Astrocyte (in vitro differentiated cells and primary cell): ENCODE results near the gene TFB1M. TPM values are rescaled to one million over a fixed set of nuclear protein-coding genes. Genes with fewer than 3 reads are reported as not detected.

Experiments used
- DNase-seq: peaks from one replicate; pipeline ENCODE4 v3.0.0-alpha.2; 2010; ENCODE audit warnings: low read depth
- FAIRE-seq: peaks from 2 replicates; lab custom pipeline; 2011; peaks lifted over from hg19 to GRCh38; lab: Jason Lieb, UNC
- H2AFZ ChIP-seq: 2 replicates; pipeline ENCODE4 v1.6.0; 2012; ENCODE audit warnings: low read depth, low read length, inconsistent platforms
- H3K27ac ChIP-seq: 2 replicates; pipeline ENCODE4 v1.5.1; 2011; ENCODE audit warnings: low read depth, low read length, inconsistent platforms
- H3K27me3 ChIP-seq: 2 replicates; pipeline ENCODE4 v1.6.0; 2011; ENCODE audit warnings: low read length, inconsistent platforms; ENCODE audit not compliant: insufficient read depth
- H3K36me3 ChIP-seq: 2 replicates; pipeline ENCODE4 v1.5.1; 2011; ENCODE audit warnings: low read length, inconsistent platforms; ENCODE audit not compliant: insufficient read depth
- H3K4me1 ChIP-seq: 2 replicates; pipeline ENCODE4 v1.5.1; 2011; ENCODE audit warnings: low read length, inconsistent platforms; ENCODE audit not compliant: insufficient read depth
- H3K4me2 ChIP-seq: 2 replicates; pipeline ENCODE4 v1.6.0; 2012; ENCODE audit warnings: low read length, inconsistent platforms
- H3K4me3 ChIP-seq: 2 replicates; pipeline ENCODE4 v1.5.1; 2011; ENCODE audit warnings: low read depth, mild to moderate bottlenecking, low read length, inconsistent platforms; ENCODE audit not compliant: insufficient read depth
- H3K79me2 ChIP-seq: 2 replicates; pipeline ENCODE4 v1.6.0; 2012; ENCODE audit warnings: mild to moderate bottlenecking, low read length, inconsistent platforms; ENCODE audit not compliant: insufficient read depth
- H3K9ac ChIP-seq: 2 replicates; pipeline ENCODE4 v1.6.0; 2012; ENCODE audit warnings: mild to moderate bottlenecking, low read length, inconsistent platforms
- H3K9me3 ChIP-seq: 2 replicates; pipeline ENCODE4 v1.5.1; 2012; ENCODE audit warnings: low read depth, mild to moderate bottlenecking, low read length, inconsistent platforms; ENCODE audit not compliant: insufficient read depth
- H4K20me1 ChIP-seq: 2 replicates; pipeline ENCODE4 v1.6.0; 2012; ENCODE audit warnings: low read length, inconsistent platforms; ENCODE audit not compliant: insufficient read depth
- H3K27ac Mint-ChIP-seq: one replicate; pipeline ENCODE4 v1.8.0; 2021; ENCODE audit warnings: mild to moderate bottlenecking, mixed read lengths; ENCODE audit not compliant: unreplicated experiment
- H3K27me3 Mint-ChIP-seq: one replicate; pipeline ENCODE4 v1.8.0; 2021; ENCODE audit warnings: low read depth, mixed read lengths; ENCODE audit not compliant: unreplicated experiment
- H3K36me3 Mint-ChIP-seq: one replicate; pipeline ENCODE4 v1.8.0; 2021; ENCODE audit warnings: low read depth, mixed read lengths; ENCODE audit not compliant: unreplicated experiment
- H3K4me1 Mint-ChIP-seq: one replicate; pipeline ENCODE4 v1.8.0; 2021; ENCODE audit warnings: low read depth, mixed read lengths; ENCODE audit not compliant: unreplicated experiment
- H3K4me3 Mint-ChIP-seq: one replicate; pipeline ENCODE4 v1.8.0; 2021; ENCODE audit warnings: mild to moderate bottlenecking, moderate library complexity, mixed read lengths; ENCODE audit not compliant: unreplicated experiment
- H3K9me3 Mint-ChIP-seq: one replicate; pipeline ENCODE4 v1.8.0; 2021; ENCODE audit warnings: mild to moderate bottlenecking, mixed read lengths; ENCODE audit not compliant: unreplicated experiment
- CTCF ChIP-seq: IDR thresholded peaks from 2 replicates; pipeline ENCODE4 v1.5.1; 2011; ENCODE audit warnings: low read depth, mild to moderate bottlenecking, inconsistent platforms, low read length, moderate library complexity; ENCODE audit not compliant: insufficient read depth
- EZH2 ChIP-seq: IDR thresholded peaks from 2 replicates; pipeline ENCODE4 v1.6.1; 2012; ENCODE audit warnings: mild to moderate bottlenecking, low read length, inconsistent platforms; ENCODE audit not compliant: insufficient read depth
- total RNA-seq: library from RNA; stranded (reverse); gene quantifications from 2 replicates; pipeline ENCODE4 v1.2.1, GENCODE V29; 2021

Gene TFB1M
- total RNA-seq, 1 donor from 2014 or later, result 24.1 TPM

- TF ChIP-seq CTCF (no peak), EZH2 (no peak)
- Histone ChIP-seq H3K36me3 (peaks cover 2% of the 10 kb centered on the region), H3K4me1 (peaks cover 26% of the 10 kb centered on the region), H3K9ac (no peak overlapping the region), H3K27me3 (no peaks in the 10 kb centered on the region), H3K79me2 (no peaks in the 10 kb centered on the region), H3K4me2 (no peak overlapping the region), H2AFZ (no peak overlapping the region), H3K27ac (no peak overlapping the region), H3K4me3 (no peak overlapping the region), H3K9me3 (no peaks in the 10 kb centered on the region), H4K20me1 (no peaks in the 10 kb centered on the region)
- Mint-ChIP-seq H3K27ac (no peak overlapping the region), H3K4me1 (peaks cover 23% of the 10 kb centered on the region), H3K36me3 (peaks cover 2% of the 10 kb centered on the region), H3K9me3 (no peaks in the 10 kb centered on the region), H3K4me3 (no peak overlapping the region), H3K27me3 (no peaks in the 10 kb centered on the region)
- DNase-seq (no peak), FAIRE-seq (no peak)
Observed at GRCh38 chr6:155271145-155271544, 43.1 kb downstream of the TFB1M start.

GRCh38 chr6:155270561-155271091 lies 43.7 kb downstream of the TFB1M start:
- Mint-ChIP-seq H3K4me3 (no peak overlapping the region), H3K27ac (no peak overlapping the region), H3K36me3 (peaks cover 2% of the 10 kb centered on the region), H3K4me1 (peaks cover 18% of the 10 kb centered on the region), H3K9me3 (no peaks in the 10 kb centered on the region), H3K27me3 (no peaks in the 10 kb centered on the region)
- no peak overlapping the region for H3K4me3 ChIP-seq
- no peaks in the 10 kb centered on the region for H4K20me1 ChIP-seq
- peaks cover 24% of the 10 kb centered on the region for H3K4me1 ChIP-seq
- no peaks in the 10 kb centered on the region for H3K9me3 ChIP-seq
- no peaks in the 10 kb centered on the region for H3K27me3 ChIP-seq
- TF ChIP-seq CTCF (no peak), EZH2 (no peak)
- FAIRE-seq (no peak), DNase-seq (no peak)
- H3K4me2 ChIP-seq, result no peak overlapping the region
- H2AFZ ChIP-seq, result no peak overlapping the region
- H3K36me3 ChIP-seq, result peaks cover 2% of the 10 kb centered on the region
- H3K27ac ChIP-seq, result no peak overlapping the region
- no peak overlapping the region for H3K9ac ChIP-seq
- H3K79me2 ChIP-seq, result no peaks in the 10 kb centered on the region

GRCh38 chr6:155269765-155270164 lies 44.5 kb downstream of the TFB1M start:
- no peak overlapping the region for H3K9ac ChIP-seq
- no peak for TF ChIP-seq CTCF
- no peak for TF ChIP-seq EZH2
- H3K27me3 ChIP-seq, result no peaks in the 10 kb centered on the region
- Mint-ChIP-seq H3K27me3 (no peaks in the 10 kb centered on the region), H3K36me3 (peaks cover 2% of the 10 kb centered on the region), H3K27ac (no peak overlapping the region), H3K9me3 (no peaks in the 10 kb centered on the region), H3K4me1 (peaks cover 17% of the 10 kb centered on the region), H3K4me3 (no peak overlapping the region)
- H2AFZ ChIP-seq, result no peak overlapping the region
- H3K27ac ChIP-seq, result no peak overlapping the region
- H3K4me2 ChIP-seq, result no peak overlapping the region
- H3K4me1 ChIP-seq, result peaks cover 24% of the 10 kb centered on the region
- no peaks in the 10 kb centered on the region for H3K9me3 ChIP-seq
- no peak overlapping the region for H3K4me3 ChIP-seq
- no peaks in the 10 kb centered on the region for H4K20me1 ChIP-seq
- DNase-seq (no peak), FAIRE-seq (no peak)
- H3K79me2 ChIP-seq, result no peaks in the 10 kb centered on the region
- peaks cover 2% of the 10 kb centered on the region for H3K36me3 ChIP-seq
